Left lobe of liver (tissue), 2 donors: Measurements from ENCODE around the gene ADGRD2. TPM values are rescaled to one million over a fixed set of nuclear protein-coding genes. Genes with fewer than 3 reads are reported as not detected.
A peak's percentile ranks its signal among the peaks of the same experiment; 100 is the strongest.
"Not testable (repeated sequence)": the region's sequence is repeated elsewhere in the genome, so short reads cannot be mapped to it uniquely, and the experiment has no call there.

Experiments used
- ATAC-seq: fragments of 200-7000 bp; cut with Tn5 transposase; one replicate; pipeline ENCODE4 v1.9.1; 2020; ENCODE audit warnings: mild to moderate bottlenecking, moderate library complexity
- DNase-seq: peaks from one replicate; pipeline ENCODE4 v3.0.0-alpha.2; 2020; ENCODE audit warnings: low spot score
- total RNA-seq: library from RNA; stranded (reverse); gene quantifications from one replicate; pipeline ENCODE4 v1.2.1, GENCODE V29; 2021
- donor health status: DM: no; HTN: no; CAD: no; lungs with moderate emphysema.
- donor health status: DM: no; HTN: yes; CAD: no.

The ADGRD2 gene
- total RNA-seq, result not detected

- ATAC-seq (peak; percentile 53), DNase-seq (no peak)
Measured at GRCh38 chr9:124450241-124450924, at the start of gene ADGRD2. Gene ADGRD2, plus strand, starts transcription at chr9:124450451. Its CDS starts 1,216 bp downstream, at chr9:124451667.

GRCh38 chr9:124403246-124403645, 47.0 kb upstream of the ADGRD2 start:
- no peak for DNase-seq
- ATAC-seq, result no peak

- no peak for DNase-seq
- ATAC-seq, result peak; percentile 54
Measured at GRCh38 chr9:124409410-124409809, 40.8 kb upstream of the ADGRD2 start.

GRCh38 chr9:124410321-124410913, 39.8 kb upstream of the ADGRD2 start:
- ATAC-seq (peak; percentile 45), DNase-seq (no peak)

- no peak for DNase-seq
- ATAC-seq, result no peak
Measured at GRCh38 chr9:124411514-124412227, 38.6 kb upstream of the ADGRD2 start.

- no peak for ATAC-seq
- no peak for DNase-seq
Measured at GRCh38 chr9:124412228-124412575, 38.0 kb upstream of the ADGRD2 start.

- ATAC-seq (no peak), DNase-seq (no peak)
Measured at GRCh38 chr9:124414612-124415011, 35.6 kb upstream of the ADGRD2 start.

GRCh38 chr9:124415102-124415851, 35.0 kb upstream of the ADGRD2 start, which contains the start of gene PSMB7:
Gene PSMB7, minus strand, starts transcription at chr9:124415442. Its CDS starts 17 bp downstream, at chr9:124415425.
- ATAC-seq (peak; percentile 92), DNase-seq (peak; percentile 96)

GRCh38 chr9:124415852-124416484, 34.3 kb upstream of the ADGRD2 start:
- DNase-seq, result no peak
- no peak for ATAC-seq

GRCh38 chr9:124419832-124420489, 30.3 kb upstream of the ADGRD2 start:
- no peak for ATAC-seq
- no peak for DNase-seq

GRCh38 chr9:124420991-124421543, 29.2 kb upstream of the ADGRD2 start:
- ATAC-seq (no peak), DNase-seq (no peak)

GRCh38 chr9:124423155-124423554, 27.1 kb upstream of the ADGRD2 start:
- DNase-seq, result no peak
- no peak for ATAC-seq

- DNase-seq, result no peak
Measured at GRCh38 chr9:124423591-124423990, 26.7 kb upstream of the ADGRD2 start.

GRCh38 chr9:124425733-124426132, 24.5 kb upstream of the ADGRD2 start:
- DNase-seq, ATAC-seq: not testable (repeated sequence)

More at GRCh38 chr9:124423591-124423990, 26.7 kb upstream of the ADGRD2 start:
- no peak for ATAC-seq

- ATAC-seq (no peak), DNase-seq (no peak)
Measured at GRCh38 chr9:124426361-124426760, 23.9 kb upstream of the ADGRD2 start.

- no peak for ATAC-seq
- DNase-seq, result no peak
Measured at GRCh38 chr9:124427281-124427680, 23.0 kb upstream of the ADGRD2 start.

- DNase-seq (no peak), ATAC-seq (peak; percentile 19)
Measured at GRCh38 chr9:124428751-124429529, 21.3 kb upstream of the ADGRD2 start.

GRCh38 chr9:124429530-124429867, 20.8 kb upstream of the ADGRD2 start:
- DNase-seq (no peak), ATAC-seq (no peak)

GRCh38 chr9:124436320-124436719, 13.9 kb upstream of the ADGRD2 start:
- ATAC-seq, result no peak
- no peak for DNase-seq
